K562 (cell line): ENCODE measurements around the gene FBXO48. TPM values are rescaled to one million over a fixed set of nuclear protein-coding genes. Genes with fewer than 3 reads are reported as not detected.

Experiments used
- ATF3 ChIP-seq, 2 experiments: fragments of 450-650 bp in 1 of 2; sonication (generic) in 1 of 2; formaldehyde crosslinking in 1 of 2; IDR thresholded peaks in 1 of 2; conservative IDR thresholded peaks in 1 of 2; 2 replicates each; pipeline versions ENCODE4 v1.6.1 to v1.8.1; 2016 to 2023; ENCODE audit warnings: mild to moderate bottlenecking in 2 of 2, moderate library complexity in 2 of 2, inconsistent platforms in 1 of 2, missing genetic modification reagents in 1 of 2
- HDAC2 ChIP-seq: fragments of 450-650 bp; IDR thresholded peaks from 2 replicates; pipeline ENCODE4 v1.6.1; 2016; ENCODE audit warnings: mild to moderate bottlenecking
- HIVEP1 ChIP-seq: fragments of 250-450 bp; sonication (Bioruptor Pico); IDR thresholded peaks from 2 replicates; pipeline ENCODE4 v1.4.0; 2020; ENCODE audit warnings: mild to moderate bottlenecking
- IRF9 ChIP-seq: fragments of 450-650 bp; IDR thresholded peaks from 2 replicates; pipeline ENCODE4 v1.6.1; 2016; ENCODE audit warnings: missing biosample characterization, missing genetic modification characterization
- LEF1 ChIP-seq: fragments of 450-650 bp; IDR thresholded peaks from 2 replicates; pipeline ENCODE4 v1.6.1; 2016; ENCODE audit warnings: mild to moderate bottlenecking
- PBX2 ChIP-seq, 2 experiments: IDR thresholded peaks in 1 of 2; conservative IDR thresholded peaks in 1 of 2; 2 replicates each; pipeline ENCODE4 v1.6.1; 2016; ENCODE audit warnings: low read depth in 2 of 2, mild to moderate bottlenecking in 1 of 2, missing compliant biosample characterization in 1 of 2, missing genetic modification characterization in 1 of 2, moderate library complexity in 1 of 2
- TSHZ1 ChIP-seq: fragments of 250-450 bp; sonication (Bioruptor Pico); IDR thresholded peaks from 2 replicates; pipeline ENCODE4 v1.4.0; 2020; ENCODE audit warnings: mild to moderate bottlenecking, moderate library complexity
- ZNF134 ChIP-seq: fragments of 250-450 bp; sonication (Bioruptor Pico); conservative IDR thresholded peaks from 2 replicates; pipeline ENCODE4 v1.4.0; 2020
- polyA plus RNA-seq, 8 experiments: library from polyadenylated mRNA; depleted of rRNA in 4 of 8; stranded (reverse) in 5 of 8; unstranded in 3 of 8; fragments of >200 nt; fragmentation: Nextera tagmentation in 2 of 8; fragmentation: Illumina TruSeq in 1 of 8; extraction: Ambion mirVana in 2 of 8; extraction: Trizol in 1 of 8; gene quantifications; 2 replicates each; pipeline versions ENCODE4 v1.2.1 to v1.2.3, GENCODE V29; 2011 to 2014; ENCODE audit warnings: inconsistent platforms in 1 of 8, missing spikeins in 1 of 8
- total RNA-seq, 7 experiments: library from RNA; depleted of rRNA in 6 of 7; stranded (reverse); fragments of >200 nt in 6 of 7; fragmentation: Illumina TruSeq in 2 of 7; extraction: Trizol in 2 of 7; gene quantifications; 2 replicates each; pipeline versions ENCODE4 v1.2.1 to v1.2.3, GENCODE V29; 2011 to 2021; ENCODE audit warnings: low replicate concordance in 1 of 7
- TF ChIP-seq, protein P1 (sequence below): fragments of 250-450 bp; sonication (Bioruptor Pico); IDR thresholded peaks from 2 replicates; pipeline ENCODE4 v1.5.0; 2020; ENCODE audit warnings: mild to moderate bottlenecking, borderline replicate concordance
- TF ChIP-seq, protein P2 (sequence below): fragments of 250-450 bp; sonication (Bioruptor Pico); IDR thresholded peaks from 2 replicates; pipeline ENCODE4 v1.8.0; 2021; ENCODE audit warnings: moderate library complexity, mild to moderate bottlenecking, inconsistent platforms
- TF ChIP-seq, protein P3 (sequence below): fragments of 250-450 bp; sonication (Bioruptor Pico); IDR thresholded peaks from 2 replicates; pipeline ENCODE4 v1.8.0; 2021; ENCODE audit warnings: mild to moderate bottlenecking, moderate library complexity

The FBXO48 gene
- total and polyA plus RNA-seq, 9 of the 15 experiments (the other 6 are each of a cell fraction or from before 2014, with no cell fraction given), result 0.36 to 1.8 (median 0.73) TPM

DNA sequence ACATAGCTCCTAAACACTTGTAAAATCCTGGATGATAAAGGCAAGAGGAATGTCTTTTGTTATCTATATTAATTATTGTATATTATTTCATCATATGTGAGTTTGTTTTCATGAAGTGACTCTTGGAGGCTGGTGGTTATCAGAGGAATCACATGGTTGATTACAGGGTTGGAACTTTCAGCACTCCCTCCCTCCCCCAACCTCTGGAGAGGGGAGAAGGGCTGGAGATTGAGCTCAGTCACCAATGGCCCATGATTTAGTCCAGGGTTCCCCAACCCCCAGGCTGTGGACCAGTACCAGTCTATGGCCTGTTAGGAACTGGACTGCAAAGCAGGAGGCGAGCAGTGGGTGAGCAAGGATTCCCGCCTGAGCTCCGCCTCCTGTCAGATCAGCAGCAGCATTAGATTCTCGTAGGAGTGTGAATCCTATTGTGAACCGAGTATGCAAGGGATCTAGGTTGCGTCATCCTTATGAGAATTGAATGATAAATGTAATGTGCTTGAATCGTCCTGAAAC lies 37.7 kb downstream of the FBXO48 start (continued):
- TF ChIP-seq ZNF134 (CRISPR knock-in tag) (0 out of 2 replicates have a peak, but pooled peaks have one; percentile 32), ATF3 (IDR thresholded peaks at IDR 0.05) (peak; percentile 95), ATF3 (CRISPR knock-in tag; conservative IDR thresholded peaks at IDR 0.05) (0 out of 2 replicates have a peak, but pooled peaks have one; percentile 33), HDAC2 (peak; percentile 36; the same call in 1 of the 2 replicates), LEF1 (peak; percentile 62; the same call in 1 of the 2 replicates), PBX2 (CRISPR knock-in tag; IDR thresholded peaks at IDR 0.05; ENCODE audit: low read depth) (no peak), PBX2 (tag; conservative IDR thresholded peaks at IDR 0.05; ENCODE audit: low read depth) (no peak), HIVEP1 (peak; percentile 52; the same call in 1 of the 2 replicates), IRF9 (peak; percentile 64; the same call in 1 of the 2 replicates), TSHZ1 (CRISPR knock-in tag) (no peak)
- TF ChIP-seq, protein P1, sequence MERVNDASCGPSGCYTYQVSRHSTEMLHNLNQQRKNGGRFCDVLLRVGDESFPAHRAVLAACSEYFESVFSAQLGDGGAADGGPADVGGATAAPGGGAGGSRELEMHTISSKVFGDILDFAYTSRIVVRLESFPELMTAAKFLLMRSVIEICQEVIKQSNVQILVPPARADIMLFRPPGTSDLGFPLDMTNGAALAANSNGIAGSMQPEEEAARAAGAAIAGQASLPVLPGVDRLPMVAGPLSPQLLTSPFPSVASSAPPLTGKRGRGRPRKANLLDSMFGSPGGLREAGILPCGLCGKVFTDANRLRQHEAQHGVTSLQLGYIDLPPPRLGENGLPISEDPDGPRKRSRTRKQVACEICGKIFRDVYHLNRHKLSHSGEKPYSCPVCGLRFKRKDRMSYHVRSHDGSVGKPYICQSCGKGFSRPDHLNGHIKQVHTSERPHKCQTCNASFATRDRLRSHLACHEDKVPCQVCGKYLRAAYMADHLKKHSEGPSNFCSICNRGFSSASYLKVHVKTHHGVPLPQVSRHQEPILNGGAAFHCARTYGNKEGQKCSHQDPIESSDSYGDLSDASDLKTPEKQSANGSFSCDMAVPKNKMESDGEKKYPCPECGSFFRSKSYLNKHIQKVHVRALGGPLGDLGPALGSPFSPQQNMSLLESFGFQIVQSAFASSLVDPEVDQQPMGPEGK, result peak; percentile 46; the same call in 1 of the 2 replicates
- TF ChIP-seq, protein P2, sequence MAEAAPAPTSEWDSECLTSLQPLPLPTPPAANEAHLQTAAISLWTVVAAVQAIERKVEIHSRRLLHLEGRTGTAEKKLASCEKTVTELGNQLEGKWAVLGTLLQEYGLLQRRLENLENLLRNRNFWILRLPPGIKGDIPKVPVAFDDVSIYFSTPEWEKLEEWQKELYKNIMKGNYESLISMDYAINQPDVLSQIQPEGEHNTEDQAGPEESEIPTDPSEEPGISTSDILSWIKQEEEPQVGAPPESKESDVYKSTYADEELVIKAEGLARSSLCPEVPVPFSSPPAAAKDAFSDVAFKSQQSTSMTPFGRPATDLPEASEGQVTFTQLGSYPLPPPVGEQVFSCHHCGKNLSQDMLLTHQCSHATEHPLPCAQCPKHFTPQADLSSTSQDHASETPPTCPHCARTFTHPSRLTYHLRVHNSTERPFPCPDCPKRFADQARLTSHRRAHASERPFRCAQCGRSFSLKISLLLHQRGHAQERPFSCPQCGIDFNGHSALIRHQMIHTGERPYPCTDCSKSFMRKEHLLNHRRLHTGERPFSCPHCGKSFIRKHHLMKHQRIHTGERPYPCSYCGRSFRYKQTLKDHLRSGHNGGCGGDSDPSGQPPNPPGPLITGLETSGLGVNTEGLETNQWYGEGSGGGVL, result no peak
- TF ChIP-seq, protein P3, sequence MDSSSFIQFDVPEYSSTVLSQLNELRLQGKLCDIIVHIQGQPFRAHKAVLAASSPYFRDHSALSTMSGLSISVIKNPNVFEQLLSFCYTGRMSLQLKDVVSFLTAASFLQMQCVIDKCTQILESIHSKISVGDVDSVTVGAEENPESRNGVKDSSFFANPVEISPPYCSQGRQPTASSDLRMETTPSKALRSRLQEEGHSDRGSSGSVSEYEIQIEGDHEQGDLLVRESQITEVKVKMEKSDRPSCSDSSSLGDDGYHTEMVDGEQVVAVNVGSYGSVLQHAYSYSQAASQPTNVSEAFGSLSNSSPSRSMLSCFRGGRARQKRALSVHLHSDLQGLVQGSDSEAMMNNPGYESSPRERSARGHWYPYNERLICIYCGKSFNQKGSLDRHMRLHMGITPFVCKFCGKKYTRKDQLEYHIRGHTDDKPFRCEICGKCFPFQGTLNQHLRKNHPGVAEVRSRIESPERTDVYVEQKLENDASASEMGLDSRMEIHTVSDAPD (CRISPR knock-in tag), result no peak
